ENCODE data around the gene PEX16.

DNA sequence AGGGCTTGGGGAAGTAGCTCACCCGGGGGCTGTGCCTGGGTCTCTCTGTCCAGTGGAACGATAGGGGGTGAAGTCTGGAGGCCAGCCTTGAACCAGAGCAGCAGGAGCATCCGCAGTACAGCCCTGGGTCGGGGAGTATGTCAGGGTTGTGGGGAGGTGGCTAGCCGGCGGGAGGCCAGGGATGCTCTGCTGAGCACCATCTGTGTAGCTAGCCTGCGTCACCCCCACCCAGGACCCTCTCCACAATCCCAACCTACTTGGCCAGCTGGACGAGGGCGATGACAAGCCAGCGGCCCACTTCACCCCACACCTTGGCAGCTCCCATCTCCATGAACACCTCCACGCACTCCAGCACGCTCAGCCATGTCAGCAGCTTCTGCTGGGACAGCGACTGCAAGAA, 2.2 kb downstream of the PEX16 start:
- TF ChIP-seq, protein P1, sequence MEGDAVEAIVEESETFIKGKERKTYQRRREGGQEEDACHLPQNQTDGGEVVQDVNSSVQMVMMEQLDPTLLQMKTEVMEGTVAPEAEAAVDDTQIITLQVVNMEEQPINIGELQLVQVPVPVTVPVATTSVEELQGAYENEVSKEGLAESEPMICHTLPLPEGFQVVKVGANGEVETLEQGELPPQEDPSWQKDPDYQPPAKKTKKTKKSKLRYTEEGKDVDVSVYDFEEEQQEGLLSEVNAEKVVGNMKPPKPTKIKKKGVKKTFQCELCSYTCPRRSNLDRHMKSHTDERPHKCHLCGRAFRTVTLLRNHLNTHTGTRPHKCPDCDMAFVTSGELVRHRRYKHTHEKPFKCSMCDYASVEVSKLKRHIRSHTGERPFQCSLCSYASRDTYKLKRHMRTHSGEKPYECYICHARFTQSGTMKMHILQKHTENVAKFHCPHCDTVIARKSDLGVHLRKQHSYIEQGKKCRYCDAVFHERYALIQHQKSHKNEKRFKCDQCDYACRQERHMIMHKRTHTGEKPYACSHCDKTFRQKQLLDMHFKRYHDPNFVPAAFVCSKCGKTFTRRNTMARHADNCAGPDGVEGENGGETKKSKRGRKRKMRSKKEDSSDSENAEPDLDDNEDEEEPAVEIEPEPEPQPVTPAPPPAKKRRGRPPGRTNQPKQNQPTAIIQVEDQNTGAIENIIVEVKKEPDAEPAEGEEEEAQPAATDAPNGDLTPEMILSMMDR (IDR thresholded peaks at IDR 0.05) = no peak
- no peak for TF ChIP-seq POLR2A (IDR thresholded peaks at IDR 0.05)
